HL-60 (cell line): ENCODE measurements around the gene EMC8.

Source experiments
- CTCF ChIP-seq: IDR thresholded peaks from one replicate; pipeline ENCODE4 v1.5.1; 2011; ENCODE audit warnings: low read length, control low read depth, inconsistent platforms; ENCODE audit not compliant: insufficient read depth
- TF ChIP-seq, protein P1 (sequence below): IDR thresholded peaks from 2 replicates; pipeline ENCODE4 v1.6.1; 2012; ENCODE audit warnings: low read depth; ENCODE audit not compliant: insufficient replicate concordance

DNA sequence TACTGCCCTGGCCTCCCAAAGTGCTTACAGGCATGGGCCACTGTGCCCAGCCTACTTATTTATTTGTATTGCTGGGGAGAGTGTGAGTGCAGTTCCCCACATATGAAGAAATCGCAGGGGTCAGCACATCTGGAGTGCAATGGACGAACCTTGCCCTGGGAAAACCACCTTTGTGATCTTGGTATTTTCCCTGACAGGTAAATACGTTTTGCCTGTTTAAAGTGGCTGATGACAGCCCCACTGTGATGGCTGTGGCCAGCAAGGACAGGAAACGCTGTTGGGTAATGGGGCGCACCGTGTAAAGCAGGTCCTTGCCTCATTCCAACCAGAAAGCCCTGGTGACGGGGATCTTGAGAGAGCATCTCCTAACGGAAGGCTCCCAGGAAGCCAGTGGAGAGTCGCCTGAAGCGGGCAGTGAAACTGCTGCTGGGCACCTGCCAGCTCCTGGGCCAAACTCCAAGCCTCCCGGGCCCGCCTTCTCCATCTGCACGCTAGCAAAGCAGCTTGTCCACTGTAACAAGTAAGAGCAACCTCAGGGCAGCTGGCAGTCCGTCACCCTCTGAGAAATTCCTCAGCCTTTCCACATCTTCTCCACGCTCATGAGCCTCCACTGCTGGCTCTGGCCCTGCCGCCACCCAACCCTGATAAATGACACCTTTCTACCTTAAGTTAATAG is 17.5 kb downstream of the EMC8 start:
- no peak for TF ChIP-seq CTCF
- TF ChIP-seq, protein P1, sequence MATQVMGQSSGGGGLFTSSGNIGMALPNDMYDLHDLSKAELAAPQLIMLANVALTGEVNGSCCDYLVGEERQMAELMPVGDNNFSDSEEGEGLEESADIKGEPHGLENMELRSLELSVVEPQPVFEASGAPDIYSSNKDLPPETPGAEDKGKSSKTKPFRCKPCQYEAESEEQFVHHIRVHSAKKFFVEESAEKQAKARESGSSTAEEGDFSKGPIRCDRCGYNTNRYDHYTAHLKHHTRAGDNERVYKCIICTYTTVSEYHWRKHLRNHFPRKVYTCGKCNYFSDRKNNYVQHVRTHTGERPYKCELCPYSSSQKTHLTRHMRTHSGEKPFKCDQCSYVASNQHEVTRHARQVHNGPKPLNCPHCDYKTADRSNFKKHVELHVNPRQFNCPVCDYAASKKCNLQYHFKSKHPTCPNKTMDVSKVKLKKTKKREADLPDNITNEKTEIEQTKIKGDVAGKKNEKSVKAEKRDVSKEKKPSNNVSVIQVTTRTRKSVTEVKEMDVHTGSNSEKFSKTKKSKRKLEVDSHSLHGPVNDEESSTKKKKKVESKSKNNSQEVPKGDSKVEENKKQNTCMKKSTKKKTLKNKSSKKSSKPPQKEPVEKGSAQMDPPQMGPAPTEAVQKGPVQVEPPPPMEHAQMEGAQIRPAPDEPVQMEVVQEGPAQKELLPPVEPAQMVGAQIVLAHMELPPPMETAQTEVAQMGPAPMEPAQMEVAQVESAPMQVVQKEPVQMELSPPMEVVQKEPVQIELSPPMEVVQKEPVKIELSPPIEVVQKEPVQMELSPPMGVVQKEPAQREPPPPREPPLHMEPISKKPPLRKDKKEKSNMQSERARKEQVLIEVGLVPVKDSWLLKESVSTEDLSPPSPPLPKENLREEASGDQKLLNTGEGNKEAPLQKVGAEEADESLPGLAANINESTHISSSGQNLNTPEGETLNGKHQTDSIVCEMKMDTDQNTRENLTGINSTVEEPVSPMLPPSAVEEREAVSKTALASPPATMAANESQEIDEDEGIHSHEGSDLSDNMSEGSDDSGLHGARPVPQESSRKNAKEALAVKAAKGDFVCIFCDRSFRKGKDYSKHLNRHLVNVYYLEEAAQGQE, result no peak
